K562 (cell line): ENCODE results near the gene LRRC61. TPM values are rescaled to one million over a fixed set of nuclear protein-coding genes. Genes with fewer than 3 reads are reported as not detected.

ENCODE experiments used
- CAMTA2 ChIP-seq: fragments of 250-450 bp; sonication (Bioruptor Pico); conservative IDR thresholded peaks from 2 replicates; pipeline ENCODE4 v1.5.1; 2022
- CTBP1 ChIP-seq: fragments of 450-650 bp; IDR thresholded peaks from 2 replicates; pipeline ENCODE4 v1.6.1; 2016; ENCODE audit warnings: borderline replicate concordance
- ELF4 ChIP-seq: fragments of 450-650 bp; formaldehyde crosslinking; IDR thresholded peaks from 2 replicates; pipeline ENCODE4 v1.4.0; 2022; ENCODE audit warnings: missing genetic modification characterization
- HDGF ChIP-seq: fragments of 450-650 bp; IDR thresholded peaks from 2 replicates; pipeline ENCODE4 v1.6.1; 2016
- KLF1 ChIP-seq: fragments of 450-650 bp; IDR thresholded peaks from 2 replicates; pipeline ENCODE4 v1.6.1; 2016; ENCODE audit warnings: missing genetic modification characterization, missing compliant biosample characterization
- MEF2D ChIP-seq: conservative IDR thresholded peaks from 2 replicates; pipeline ENCODE4 v1.6.1; 2016; ENCODE audit warnings: low read depth, missing genetic modification characterization, missing compliant biosample characterization
- NFXL1 ChIP-seq: fragments of 450-650 bp; formaldehyde crosslinking; IDR thresholded peaks from 2 replicates; pipeline ENCODE4 v1.4.0; 2021; ENCODE audit warnings: mild to moderate bottlenecking
- PATZ1 ChIP-seq: fragments of 250-450 bp; sonication (Bioruptor Pico); IDR thresholded peaks from 2 replicates; pipeline ENCODE4 v1.5.0; 2020; ENCODE audit warnings: mild to moderate bottlenecking, borderline replicate concordance
- POLR2B ChIP-seq: fragments of 450-650 bp; IDR thresholded peaks from 2 replicates; pipeline ENCODE4 v1.6.1; 2018; ENCODE audit warnings: low read depth; ENCODE audit not compliant: partially characterized antibody
- PPARD ChIP-seq: fragments of 250-450 bp; sonication (Bioruptor Pico); IDR thresholded peaks from 2 replicates; pipeline ENCODE4 v1.8.0; 2022; ENCODE audit warnings: inconsistent platforms, mild to moderate bottlenecking, moderate library complexity
- SAFB ChIP-seq: fragments of 200-400 bp; formaldehyde crosslinking; IDR thresholded peaks from 2 replicates; pipeline ENCODE4 v1.6.1; 2017; ENCODE audit warnings: low read depth, low read length, borderline replicate concordance
- SAP30 ChIP-seq: fragments of 200-600 bp; sonication (generic); IDR thresholded peaks from 2 replicates; pipeline ENCODE4 v1.6.1; 2012; ENCODE audit warnings: borderline replicate concordance, low read depth, mild to moderate bottlenecking, moderate library complexity, low read length, control low read depth, inconsistent platforms; ENCODE audit not compliant: insufficient read depth, poor library complexity, severe bottlenecking
- SIRT6 ChIP-seq: IDR thresholded peaks from one replicate; pipeline ENCODE4 v1.6.1; 2012; ENCODE audit warnings: low read depth, mild to moderate bottlenecking, control low read depth, inconsistent platforms, low read length, moderate library complexity
- SUPT5H ChIP-seq: fragments of 450-650 bp; IDR thresholded peaks from 2 replicates; pipeline ENCODE4 v1.6.1; 2016
- TAF7 ChIP-seq: fragments of 450-650 bp; IDR thresholded peaks from 2 replicates; pipeline ENCODE4 v1.6.1; 2016; ENCODE audit warnings: missing genetic modification characterization, missing compliant biosample characterization
- TFAP4 ChIP-seq: sonication (generic); formaldehyde crosslinking; IDR thresholded peaks from 2 replicates; pipeline ENCODE4 v1.8.0; 2022; ENCODE audit warnings: missing genetic modification reagents, mild to moderate bottlenecking, moderate library complexity, borderline replicate concordance
- ZNF143 ChIP-seq: sonication (generic); formaldehyde crosslinking; IDR thresholded peaks from 2 replicates; pipeline ENCODE4 v1.9.0; 2022; ENCODE audit warnings: mild to moderate bottlenecking, missing genetic modification reagents
- ZNF263 ChIP-seq: sonication (generic); formaldehyde crosslinking; IDR thresholded peaks from 2 replicates; pipeline ENCODE4 v1.8.0; 2022; ENCODE audit warnings: mild to moderate bottlenecking, missing genetic modification reagents, borderline replicate concordance
- ZNF444 ChIP-seq: fragments of 250-450 bp; sonication (Bioruptor Pico); IDR thresholded peaks from 2 replicates; pipeline ENCODE4 v1.4.0; 2020; ENCODE audit warnings: mild to moderate bottlenecking, moderate library complexity
- ZNF511 ChIP-seq: sonication (generic); formaldehyde crosslinking; IDR thresholded peaks from 2 replicates; pipeline ENCODE4 v1.8.0; 2022; ENCODE audit warnings: mild to moderate bottlenecking, missing genetic modification reagents
- polyA plus RNA-seq, 8 experiments: library from polyadenylated mRNA; depleted of rRNA in 4 of 8; stranded (reverse) in 5 of 8; unstranded in 3 of 8; fragments of >200 nt; fragmentation: Nextera tagmentation in 2 of 8; fragmentation: Illumina TruSeq in 1 of 8; extraction: Ambion mirVana in 2 of 8; extraction: Trizol in 1 of 8; gene quantifications; 2 replicates each; pipeline versions ENCODE4 v1.2.1 to v1.2.3, GENCODE V29; 2011 to 2014; ENCODE audit warnings: inconsistent platforms in 1 of 8, missing spikeins in 1 of 8
- total RNA-seq, 7 experiments: library from RNA; depleted of rRNA in 6 of 7; stranded (reverse); fragments of >200 nt in 6 of 7; fragmentation: Illumina TruSeq in 2 of 7; extraction: Trizol in 2 of 7; gene quantifications; 2 replicates each; pipeline versions ENCODE4 v1.2.1 to v1.2.3, GENCODE V29; 2011 to 2021; ENCODE audit warnings: low replicate concordance in 1 of 7
- TF ChIP-seq, protein P1 (sequence below): fragments of 450-650 bp; formaldehyde crosslinking; IDR thresholded peaks from 2 replicates; pipeline ENCODE4 v1.4.0; 2020; ENCODE audit warnings: mild to moderate bottlenecking
- TF ChIP-seq, protein P2 (sequence below), 2 experiments: IDR thresholded peaks; 2 replicates each; pipeline ENCODE4 v1.6.1; 2011; ENCODE audit warnings: borderline replicate concordance in 1 of 2, control low read depth in 1 of 2, low read depth in 1 of 2, low read length in 1 of 2, mild to moderate bottlenecking in 1 of 2, mixed read lengths in 1 of 2, moderate library complexity in 1 of 2; ENCODE audit not compliant: insufficient read depth in 1 of 2, insufficient read length in 1 of 2, poor library complexity in 1 of 2, severe bottlenecking in 1 of 2; ENCODE audit errors: extremely low read depth in 1 of 2

The LRRC61 gene
- total and polyA plus RNA-seq, 9 of the 15 experiments (the other 6 are each of a cell fraction or from before 2014, with no cell fraction given) = 1.3 to 55.2 (median 35.2) TPM

GRCh38 chr7:150322833-150323681 is at the start of gene LRRC61, which contains the start of gene ACTR3C (continued):
- TF ChIP-seq TFAP4 = peak; percentile 78
- peak; percentile 64 for TF ChIP-seq ZNF143 (CRISPR knock-in tag)
- peak; percentile 97 for TF ChIP-seq ZNF511 (CRISPR knock-in tag)
- no peak for TF ChIP-seq SAFB
- TF ChIP-seq POLR2B = peak; percentile 90
- TF ChIP-seq SAP30 = peak; percentile 77
- TF ChIP-seq, protein P1, sequence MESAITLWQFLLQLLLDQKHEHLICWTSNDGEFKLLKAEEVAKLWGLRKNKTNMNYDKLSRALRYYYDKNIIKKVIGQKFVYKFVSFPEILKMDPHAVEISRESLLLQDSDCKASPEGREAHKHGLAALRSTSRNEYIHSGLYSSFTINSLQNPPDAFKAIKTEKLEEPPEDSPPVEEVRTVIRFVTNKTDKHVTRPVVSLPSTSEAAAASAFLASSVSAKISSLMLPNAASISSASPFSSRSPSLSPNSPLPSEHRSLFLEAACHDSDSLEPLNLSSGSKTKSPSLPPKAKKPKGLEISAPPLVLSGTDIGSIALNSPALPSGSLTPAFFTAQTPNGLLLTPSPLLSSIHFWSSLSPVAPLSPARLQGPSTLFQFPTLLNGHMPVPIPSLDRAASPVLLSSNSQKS (CRISPR knock-in tag) = no peak
- TF ChIP-seq MEF2D (tag) = peak; percentile 67; the same call in 1 of the 2 replicates
- peak; percentile 77; the same call in 1 of the 2 replicates for TF ChIP-seq NFXL1 (CRISPR knock-in tag)
- TF ChIP-seq CAMTA2 (CRISPR knock-in tag) = 0 out of 2 replicates have a peak, but pooled peaks have one; percentile 3
- TF ChIP-seq KLF1 = peak; percentile 83
- peak; percentile 70; the same call in 1 of the 2 replicates for TF ChIP-seq ELF4 (CRISPR knock-in tag)
- TF ChIP-seq TAF7 = peak; percentile 81
- no peak; the same call in 1 of the 2 replicates for TF ChIP-seq PPARD
- TF ChIP-seq HDGF = peak; percentile 37; the same call in 1 of the 2 replicates
- peak; percentile 87 for TF ChIP-seq CTBP1
- TF ChIP-seq ZNF444 (CRISPR knock-in tag) = peak; percentile 64; the same call in 1 of the 2 replicates
- TF ChIP-seq PATZ1 (CRISPR knock-in tag) = peak; percentile 82; the same call in 1 of the 2 replicates
- TF ChIP-seq SUPT5H = peak; percentile 90
- TF ChIP-seq, protein P2, sequence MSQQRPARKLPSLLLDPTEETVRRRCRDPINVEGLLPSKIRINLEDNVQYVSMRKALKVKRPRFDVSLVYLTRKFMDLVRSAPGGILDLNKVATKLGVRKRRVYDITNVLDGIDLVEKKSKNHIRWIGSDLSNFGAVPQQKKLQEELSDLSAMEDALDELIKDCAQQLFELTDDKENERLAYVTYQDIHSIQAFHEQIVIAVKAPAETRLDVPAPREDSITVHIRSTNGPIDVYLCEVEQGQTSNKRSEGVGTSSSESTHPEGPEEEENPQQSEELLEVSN (IDR thresholded peaks at IDR 0.05; ENCODE audit: borderline replicate concordance in 1 of 2, extremely low read depth in 1 of 2, insufficient read depth in 1 of 2, insufficient read length in 1 of 2, low read depth in 1 of 2, low read length in 1 of 2, poor library complexity in 1 of 2, severe bottlenecking in 1 of 2) = peak; percentile 97
- TF ChIP-seq ZNF263 = peak; percentile 80
- TF ChIP-seq SIRT6 = no peak
